ENCODE measurements around the gene LCMT2. TPM values are rescaled to one million over a fixed set of nuclear protein-coding genes. Genes with fewer than 3 reads are reported as not detected.

Gene LCMT2
- polyA plus RNA-seq, 6 donors from 2014 or later, result 1.8 to 5.9 (median 4.7) TPM

GRCh38 chr15:43329217-43329959, 985 bp downstream of the LCMT2 start:
- Mint-ChIP-seq H3K4me1 (peaks cover 26 to 35% (median 29%) of the 10 kb centered on the region in 3 donors), H3K36me3 (peaks cover 0 to 10% of the 10 kb centered on the region in 2 donors), H3K9me3 (no peaks in the 10 kb centered on the region), H3K27ac (peak overlapping the region; percentile 85 to 100 (median 99)), H3K4me3 (peak overlapping the region; percentile 93 to 100 (median 98)), H3K27me3 (peaks cover 0 to 6% (median 4%) of the 10 kb centered on the region in 3 donors)
- no peak for ATAC-seq (ENCODE audit: low read depth in 2 of 2)
- DNase-seq, result peak; percentile 2

- peak overlapping the region in 1 of 8 donors; percentile 30 for H3K4me3 Mint-ChIP-seq
- no peaks in the 10 kb centered on the region for H3K36me3 Mint-ChIP-seq
- peaks cover 15 to 26% (median 15%) of the 10 kb centered on the region in 3 donors for H3K4me1 Mint-ChIP-seq
- H3K27me3 Mint-ChIP-seq, result no peaks in the 10 kb centered on the region
- no peak for DNase-seq
- no peak for ATAC-seq (ENCODE audit: low read depth in 2 of 2)
- no peaks in the 10 kb centered on the region for H3K9me3 Mint-ChIP-seq
- no peak overlapping the region for H3K27ac Mint-ChIP-seq
Observed at GRCh38 chr15:43325039-43325684, 5.2 kb downstream of the LCMT2 start.

- Mint-ChIP-seq H3K4me3 (no peak overlapping the region), H3K36me3 (no peaks in the 10 kb centered on the region), H3K27ac (no peak overlapping the region), H3K4me1 (peaks cover 0 to 2% (median 0%) of the 10 kb centered on the region in 3 donors), H3K9me3 (no peaks in the 10 kb centered on the region), H3K27me3 (peaks cover 11 to 18% (median 15%) of the 10 kb centered on the region in 3 donors)
- ATAC-seq (ENCODE audit: low read depth in 2 of 2) (no peak), DNase-seq (no peak)
Observed at GRCh38 chr15:43318990-43319771, 11.2 kb downstream of the LCMT2 start.

GRCh38 chr15:43317566-43318184, 12.7 kb downstream of the LCMT2 start:
- Mint-ChIP-seq H3K4me1 (no peaks in the 10 kb centered on the region), H3K36me3 (no peaks in the 10 kb centered on the region), H3K27me3 (peaks cover 20 to 29% (median 21%) of the 10 kb centered on the region in 3 donors), H3K27ac (no peak overlapping the region), H3K9me3 (no peaks in the 10 kb centered on the region), H3K4me3 (no peak overlapping the region)
- DNase-seq (no peak), ATAC-seq (ENCODE audit: low read depth in 2 of 2) (no peak)

- DNase-seq (no peak), ATAC-seq (ENCODE audit: low read depth in 2 of 2) (no peak)
- Mint-ChIP-seq H3K36me3 (no peaks in the 10 kb centered on the region), H3K4me3 (peak overlapping the region in 1 of 8 donors; percentile 42), H3K4me1 (no peaks in the 10 kb centered on the region), H3K27me3 (peaks cover 21 to 36% (median 22%) of the 10 kb centered on the region in 3 donors), H3K9me3 (no peaks in the 10 kb centered on the region), H3K27ac (no peak overlapping the region)
Observed at GRCh38 chr15:43316971-43317346, 13.4 kb downstream of the LCMT2 start.

GRCh38 chr15:43316016-43316970, 14.1 kb downstream of the LCMT2 start:
- Mint-ChIP-seq H3K9me3 (no peaks in the 10 kb centered on the region), H3K4me1 (no peaks in the 10 kb centered on the region), H3K36me3 (no peaks in the 10 kb centered on the region), H3K27me3 (peaks cover 25 to 42% (median 29%) of the 10 kb centered on the region in 3 donors), H3K4me3 (no peak overlapping the region), H3K27ac (no peak overlapping the region)
- DNase-seq (no peak), ATAC-seq (ENCODE audit: low read depth in 2 of 2) (no peak)

GRCh38 chr15:43314171-43314570, 16.2 kb downstream of the LCMT2 start:
- DNase-seq, result no peak
- no peak overlapping the region for H3K27ac Mint-ChIP-seq
- no peak for ATAC-seq (ENCODE audit: low read depth in 2 of 2)
- H3K4me3 Mint-ChIP-seq, result no peak overlapping the region
- no peaks in the 10 kb centered on the region for H3K9me3 Mint-ChIP-seq
- H3K4me1 Mint-ChIP-seq, result no peaks in the 10 kb centered on the region
- no peaks in the 10 kb centered on the region for H3K36me3 Mint-ChIP-seq
- H3K27me3 Mint-ChIP-seq, result peaks cover 39 to 60% (median 42%) of the 10 kb centered on the region in 3 donors

- no peak for DNase-seq
Observed at GRCh38 chr15:43312378-43312777, 18.0 kb downstream of the LCMT2 start.

GRCh38 chr15:43302205-43302817, 28.1 kb downstream of the LCMT2 start, which contains the start of gene TGM7:
TGM7 (minus strand) TSS chr15:43302255.
- DNase-seq, result no peak
- H3K36me3 Mint-ChIP-seq, result no peaks in the 10 kb centered on the region
- H3K27ac Mint-ChIP-seq, result no peak within 1 kb of the TSS
- H3K9me3 Mint-ChIP-seq, result no peaks in the 10 kb centered on the region
- no peak for ATAC-seq (ENCODE audit: low read depth in 2 of 2)
- H3K27me3 Mint-ChIP-seq, result peaks cover 31 to 49% (median 47%) of the 10 kb centered on the region in 3 donors
- H3K4me3 Mint-ChIP-seq, result no peak within 1 kb of the TSS
- no peaks in the 10 kb centered on the region for H3K4me1 Mint-ChIP-seq

More at GRCh38 chr15:43312378-43312777, 18.0 kb downstream of the LCMT2 start:
- no peak for ATAC-seq (ENCODE audit: low read depth in 2 of 2)
- no peak overlapping the region for H3K27ac Mint-ChIP-seq
- H3K27me3 Mint-ChIP-seq, result peaks cover 50 to 75% (median 55%) of the 10 kb centered on the region in 3 donors
- H3K9me3 Mint-ChIP-seq, result no peaks in the 10 kb centered on the region
- no peaks in the 10 kb centered on the region for H3K4me1 Mint-ChIP-seq
- H3K4me3 Mint-ChIP-seq, result peak overlapping the region in 1 of 8 donors; percentile 62
- no peaks in the 10 kb centered on the region for H3K36me3 Mint-ChIP-seq

GRCh38 chr15:43299884-43300283, 30.5 kb downstream of the LCMT2 start:
- no peak for ATAC-seq (ENCODE audit: low read depth in 2 of 2)
- no peaks in the 10 kb centered on the region for H3K4me1 Mint-ChIP-seq

GRCh38 chr15:43299411-43299810, 31.0 kb downstream of the LCMT2 start:
- DNase-seq, result no peak
- H3K27ac Mint-ChIP-seq, result no peak overlapping the region
- H3K27me3 Mint-ChIP-seq, result peaks cover 24 to 50% (median 46%) of the 10 kb centered on the region in 3 donors

More at GRCh38 chr15:43299884-43300283, 30.5 kb downstream of the LCMT2 start:
- DNase-seq, result no peak
- no peaks in the 10 kb centered on the region for H3K9me3 Mint-ChIP-seq
- no peak overlapping the region for H3K27ac Mint-ChIP-seq
- peaks cover 25 to 46% (median 44%) of the 10 kb centered on the region in 3 donors for H3K27me3 Mint-ChIP-seq
- H3K36me3 Mint-ChIP-seq, result no peaks in the 10 kb centered on the region
- H3K4me3 Mint-ChIP-seq, result no peak overlapping the region

More at GRCh38 chr15:43299411-43299810, 31.0 kb downstream of the LCMT2 start:
- no peak overlapping the region for H3K4me3 Mint-ChIP-seq
- no peaks in the 10 kb centered on the region for H3K4me1 Mint-ChIP-seq
- H3K36me3 Mint-ChIP-seq, result no peaks in the 10 kb centered on the region
- ATAC-seq (ENCODE audit: low read depth in 2 of 2), result no peak
- no peaks in the 10 kb centered on the region for H3K9me3 Mint-ChIP-seq

Measured in naive B cell (primary cell).